HepG2 (cell line): ENCODE results near the gene C10orf90. TPM values are rescaled to one million over a fixed set of nuclear protein-coding genes. Genes with fewer than 3 reads are reported as not detected.

Experiments
- ATAC-seq: fragments of 200-7000 bp; cut with Tn5 transposase; 3 replicates; pipeline ENCODE4 v1.9.1; 2020; ENCODE audit warnings: mild to moderate bottlenecking, moderate library complexity
- BruUV-seq: library from RNA; stranded (reverse); fragments of 400-500 nt; replicated peaks from 2 replicates; lab custom pipeline; 2021; lab: Mats Ljungman, UMichigan
- CTCF ChIA-PET: fragments of 300-600 bp; formaldehyde crosslinking; extraction: SDS; loops from one replicate; lab custom pipeline; 2021; ENCODE audit warnings: low total read pairs, inconsistent platforms, low intra/inter-chr PET ratio; lab: Yijun Ruan, JAX
- POLR2A ChIA-PET: fragments of 350-600 bp; sonication (Branson Sonifier 250); formaldehyde crosslinking; loops from one replicate; lab custom pipeline; 2020; ENCODE audit warnings: antibody characterized with exemption, inconsistent platforms; lab: Yijun Ruan, JAX
- DNase-seq: peaks from one replicate; pipeline ENCODE4 v3.0.0-alpha.2; 2015; ENCODE audit warnings: low spot score
- FAIRE-seq: peaks from 3 replicates; lab custom pipeline; 2011; peaks lifted over from hg19 to GRCh38; lab: Jason Lieb, UNC
- H2AFZ ChIP-seq: one replicate; pipeline ENCODE4 v1.6.1; 2011; ENCODE audit warnings: low read length, inconsistent platforms
- H3K27ac ChIP-seq: fragments of 300-600 bp; 3 replicates; pipeline ENCODE4 v1.8.0; 2011; ENCODE audit warnings: mixed run types, mild to moderate bottlenecking, mixed read lengths, low read length, inconsistent platforms; ENCODE audit not compliant: insufficient read depth; ENCODE audit errors: extremely low read length
- H3K27me3 ChIP-seq, 2 experiments: fragments of 200-600 bp in 1 of 2; 2 replicates in 1 of 2; 3 replicates in 1 of 2; pipeline versions ENCODE4 v1.6.0 to v1.8.0; 2011; ENCODE audit warnings: low read length in 2 of 2, mild to moderate bottlenecking in 2 of 2, moderate library complexity in 2 of 2, inconsistent platforms in 1 of 2; ENCODE audit not compliant: insufficient read depth in 2 of 2, control insufficient read depth in 1 of 2
- H3K36me3 ChIP-seq, 2 experiments: fragments of 200-600 bp in 1 of 2; replicated peaks in 1 of 2; 2 replicates in 1 of 2; 3 replicates in 1 of 2; pipeline versions ENCODE4 v1.5.1 to v1.8.0; 2011; ENCODE audit warnings: low read length in 2 of 2, inconsistent platforms in 1 of 2; ENCODE audit not compliant: insufficient read depth in 2 of 2, control insufficient read depth in 1 of 2
- H3K4me1 ChIP-seq: 2 replicates; pipeline ENCODE4 v1.5.1; 2012; ENCODE audit warnings: low read length, inconsistent platforms; ENCODE audit not compliant: insufficient read depth
- H3K4me2 ChIP-seq: 2 replicates; pipeline ENCODE4 v1.6.0; 2011; ENCODE audit warnings: low read depth, low read length, inconsistent platforms
- H3K4me3 ChIP-seq, 3 experiments: fragments of 200-600 bp in 1 of 3; sonication (generic), shearing (Covaris generic) in 1 of 3; replicated peaks in 1 of 3; 2 replicates each; pipeline ENCODE4 v1.5.1; 2011 to 2016; ENCODE audit warnings: low read length in 3 of 3, inconsistent platforms in 2 of 3, low read depth in 2 of 3, mild to moderate bottlenecking in 2 of 3, control low read depth in 1 of 3, mixed read lengths in 1 of 3; ENCODE audit not compliant: insufficient read depth in 1 of 3
- H3K79me2 ChIP-seq: one replicate; pipeline ENCODE4 v1.6.1; 2011; ENCODE audit warnings: low read length, inconsistent platforms; ENCODE audit not compliant: insufficient read depth
- H3K9ac ChIP-seq: 2 replicates; pipeline ENCODE4 v1.6.0; 2011; ENCODE audit warnings: mild to moderate bottlenecking, low read depth, low read length, inconsistent platforms; ENCODE audit not compliant: insufficient read depth
- H3K9me3 ChIP-seq: 2 replicates; pipeline ENCODE4 v1.5.1; 2012; ENCODE audit warnings: mild to moderate bottlenecking, low read length
- H4K20me1 ChIP-seq: 2 replicates; pipeline ENCODE4 v1.6.0; 2011; ENCODE audit warnings: inconsistent platforms, mild to moderate bottlenecking, low read length, moderate library complexity; ENCODE audit not compliant: insufficient read depth
- ELF1 ChIP-seq: sonication (generic); formaldehyde crosslinking; IDR thresholded peaks from 2 replicates; pipeline ENCODE4 v1.4.0; 2020; ENCODE audit warnings: missing genetic modification reagents
- FUBP1 ChIP-seq: sonication (generic); formaldehyde crosslinking; IDR thresholded peaks from 2 replicates; pipeline ENCODE4 v1.5.1; 2020; ENCODE audit warnings: missing genetic modification reagents, mild to moderate bottlenecking, borderline replicate concordance
- HMG20B ChIP-seq: conservative IDR thresholded peaks from 2 replicates; pipeline ENCODE4 v1.6.1; 2016; ENCODE audit warnings: missing genetic modification reagents, missing compliant biosample characterization
- MIER3 ChIP-seq: IDR thresholded peaks from 2 replicates; pipeline ENCODE4 v1.6.1; 2016; ENCODE audit warnings: missing compliant biosample characterization, borderline replicate concordance
- MTF1 ChIP-seq: sonication (generic); formaldehyde crosslinking; IDR thresholded peaks from 2 replicates; pipeline ENCODE4 v1.5.0; 2020; ENCODE audit warnings: missing genetic modification reagents
- NAIF1 ChIP-seq: sonication (generic); formaldehyde crosslinking; IDR thresholded peaks from 2 replicates; pipeline ENCODE4 v1.5.0; 2020; ENCODE audit warnings: mild to moderate bottlenecking, missing genetic modification reagents, borderline replicate concordance
- NR2F1 ChIP-seq, 2 experiments: fragments of 450-650 bp in 1 of 2; formaldehyde crosslinking in 1 of 2; IDR thresholded peaks; 2 replicates each; pipeline versions ENCODE4 v1.5.0 to v1.6.1; 2016 to 2020; ENCODE audit warnings: mild to moderate bottlenecking in 1 of 2, missing compliant biosample characterization in 1 of 2, missing genetic modification reagents in 1 of 2, moderate library complexity in 1 of 2
- THRA ChIP-seq: sonication (generic); formaldehyde crosslinking; IDR thresholded peaks from 2 replicates; pipeline ENCODE4 v1.4.0; 2020; ENCODE audit warnings: missing genetic modification reagents, borderline replicate concordance
- ZBTB38 ChIP-seq: sonication (generic); formaldehyde crosslinking; IDR thresholded peaks from 2 replicates; pipeline ENCODE4 v1.5.1; 2020; ENCODE audit warnings: mild to moderate bottlenecking, missing genetic modification reagents
- ZFX ChIP-seq: sonication (generic); formaldehyde crosslinking; IDR thresholded peaks from 2 replicates; pipeline ENCODE4 v1.4.0; 2020; ENCODE audit warnings: mild to moderate bottlenecking, low read depth, missing genetic modification reagents, moderate library complexity
- ZNF143 ChIP-seq: sonication (generic); formaldehyde crosslinking; IDR thresholded peaks from 2 replicates; pipeline ENCODE4 v1.4.0; 2020; ENCODE audit warnings: missing genetic modification reagents
- ZSCAN20 ChIP-seq: sonication (generic); formaldehyde crosslinking; IDR thresholded peaks from 2 replicates; pipeline ENCODE4 v1.4.0; 2020; ENCODE audit warnings: missing genetic modification reagents, mild to moderate bottlenecking, borderline replicate concordance
- WGBS: methylation state at CpG from one replicate; pipeline ENCODE4 v1.1.6; 2017; ENCODE audit warnings: low lambda C conversion rate; 5-methylcytosine and 5-hydroxymethylcytosine counted together
- in situ Hi-C: cut with HindIII; loops from 2 replicates; pipeline ENCODE4 v1.10.0; 2017; ENCODE audit warnings: low pct_unique_long_range_greater_than_20kb; ENCODE audit not compliant: extremely low pct_ligation_motif_present
- intact Hi-C: fragments of 100-400 bp; cut with micrococcal nuclease; formaldehyde crosslinking; loops from one replicate; pipeline ENCODE4 v1.10.0; 2022; ENCODE audit not compliant: unreplicated experiment
- polyA plus RNA-seq, 8 experiments: library from polyadenylated mRNA; depleted of rRNA in 3 of 8; stranded (reverse) in 7 of 8; unstranded in 1 of 8; fragments of >200 nt; fragmentation: Illumina TruSeq in 4 of 8; extraction: Trizol in 4 of 8; gene quantifications; 2 replicates each; pipeline versions ENCODE4 v1.2.1 to v1.2.3, GENCODE V29; 2011 to 2016; ENCODE audit warnings: low read depth in 4 of 8, missing spikeins in 1 of 8, mixed read lengths in 1 of 8; ENCODE audit not compliant: insufficient read depth in 1 of 8
- total RNA-seq, 5 experiments: library from RNA; depleted of rRNA; stranded (reverse); fragments of >200 nt; fragmentation: Illumina TruSeq; extraction: Trizol; gene quantifications; 2 replicates each; pipeline ENCODE4 v1.2.3, GENCODE V29; 2016; ENCODE audit warnings: low read depth in 1 of 5

C10orf90 gene
- total and polyA plus RNA-seq, 2 of the 13 experiments (the other 11 are each of a cell fraction or from before 2014, with no cell fraction given): not detected

- no peak for TF ChIP-seq FUBP1
- no peak for TF ChIP-seq MIER3 (CRISPR knock-in tag)
- no peak for TF ChIP-seq ZSCAN20
- TF ChIP-seq, all 625 proteins: peak for 0
These were observed 246.6 kb downstream of the C10orf90 start (continued) for GRCh38 chr10:126423732-126424491.

- TF ChIP-seq ZFX (no peak), MTF1 (CRISPR knock-in tag) (no peak), NAIF1 (CRISPR knock-in tag) (no peak), ZBTB38 (CRISPR knock-in tag) (no peak), ZNF143 (no peak), ELF1 (CRISPR knock-in tag) (no peak), THRA (CRISPR knock-in tag) (no peak), HMG20B (CRISPR knock-in tag) (no peak), NR2F1 (CRISPR knock-in tag; IDR thresholded peaks at IDR 0.05) (no peak)
- CTCF ChIA-PET: no interaction called here
- peaks cover 1 to 25% of the 10 kb centered on the region in 2 experiments; a peak in 2 of 5 replicates for H3K27me3 ChIP-seq
- ATAC-seq (no peak), FAIRE-seq (no peak), DNase-seq (no peak)
- POLR2A ChIA-PET: no interaction called here
- H2AFZ ChIP-seq: no peak overlapping the region
- WGBS: 3% methylated on average over 1 of the region's 1 CpG
- H3K4me1 ChIP-seq: no peaks in the 10 kb centered on the region
- no peak overlapping the region for H3K4me2 ChIP-seq
- intact Hi-C loops (no loop called here), in situ Hi-C loops (no loop called here)
- H3K9ac ChIP-seq: no peak overlapping the region
- H4K20me1 ChIP-seq: no peaks in the 10 kb centered on the region
- H3K36me3 ChIP-seq: no peaks in the 10 kb centered on the region
- no peak overlapping the region for H3K4me3 ChIP-seq
- no peak overlapping the region for H3K27ac ChIP-seq
- peaks cover 9% of the 10 kb centered on the region for H3K9me3 ChIP-seq
- no TSS peak for BruUV-seq
- no peaks in the 10 kb centered on the region for H3K79me2 ChIP-seq
These were observed 247.9 kb downstream of the C10orf90 start for GRCh38 chr10:126422567-126422966.
